BE2C (cell line): ENCODE results near the gene ZNF507.

Source experiments
- DNase-seq: peaks from one replicate; pipeline ENCODE4 v3.0.0-alpha.2; 2020
- H3K27me3 ChIP-seq: fragments of 250-450 bp; sonication (Bioruptor Pico); 2 replicates; pipeline ENCODE4 v1.5.1; 2020; ENCODE audit warnings: mild to moderate bottlenecking
- H3K36me3 ChIP-seq: fragments of 250-450 bp; sonication (Bioruptor Pico); 2 replicates; pipeline ENCODE4 v1.5.1; 2020; ENCODE audit warnings: mild to moderate bottlenecking
- H3K4me1 ChIP-seq: fragments of 250-450 bp; sonication (Bioruptor Pico); 2 replicates; pipeline ENCODE4 v1.5.1; 2020
- H3K4me3 ChIP-seq: 2 replicates; pipeline ENCODE4 v1.5.1; 2011; ENCODE audit warnings: low read depth, low read length
- H3K9me3 ChIP-seq: fragments of 250-450 bp; sonication (Bioruptor Pico); 2 replicates; pipeline ENCODE4 v1.5.1; 2020
- TF ChIP-seq, protein P1 (sequence below): IDR thresholded peaks from 2 replicates; pipeline ENCODE4 v1.5.1; 2012; ENCODE audit warnings: mild to moderate bottlenecking, low read depth, low read length

The ZNF507 gene

DNA sequence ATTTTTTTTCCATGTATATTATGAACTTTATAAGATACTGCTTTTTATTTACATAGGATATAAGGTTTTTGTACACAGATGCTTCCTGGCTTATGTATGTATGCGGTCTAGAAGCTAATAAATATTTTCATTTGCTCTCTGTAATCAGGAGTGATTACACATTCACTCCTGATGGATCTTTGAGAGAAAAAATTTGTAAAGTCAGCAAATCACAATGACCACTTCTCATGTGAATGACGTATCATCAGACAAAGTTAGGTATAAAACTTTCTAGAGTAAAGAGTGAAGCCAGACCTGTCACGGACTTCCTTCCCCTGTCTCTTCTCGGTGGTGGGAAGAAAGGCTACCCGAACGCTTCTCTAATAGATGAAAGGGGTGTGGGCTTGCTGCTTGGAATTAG lies 91.3 kb downstream of the ZNF507 start:
- DNase-seq, result no peak
- Histone ChIP-seq H3K36me3 (peaks cover 15% of the 10 kb centered on the region; the same call in 1 of the 2 replicates), H3K4me3 (no peak overlapping the region), H3K27me3 (no peaks in the 10 kb centered on the region), H3K9me3 (no peaks in the 10 kb centered on the region), H3K4me1 (no peaks in the 10 kb centered on the region)
- TF ChIP-seq, protein P1, sequence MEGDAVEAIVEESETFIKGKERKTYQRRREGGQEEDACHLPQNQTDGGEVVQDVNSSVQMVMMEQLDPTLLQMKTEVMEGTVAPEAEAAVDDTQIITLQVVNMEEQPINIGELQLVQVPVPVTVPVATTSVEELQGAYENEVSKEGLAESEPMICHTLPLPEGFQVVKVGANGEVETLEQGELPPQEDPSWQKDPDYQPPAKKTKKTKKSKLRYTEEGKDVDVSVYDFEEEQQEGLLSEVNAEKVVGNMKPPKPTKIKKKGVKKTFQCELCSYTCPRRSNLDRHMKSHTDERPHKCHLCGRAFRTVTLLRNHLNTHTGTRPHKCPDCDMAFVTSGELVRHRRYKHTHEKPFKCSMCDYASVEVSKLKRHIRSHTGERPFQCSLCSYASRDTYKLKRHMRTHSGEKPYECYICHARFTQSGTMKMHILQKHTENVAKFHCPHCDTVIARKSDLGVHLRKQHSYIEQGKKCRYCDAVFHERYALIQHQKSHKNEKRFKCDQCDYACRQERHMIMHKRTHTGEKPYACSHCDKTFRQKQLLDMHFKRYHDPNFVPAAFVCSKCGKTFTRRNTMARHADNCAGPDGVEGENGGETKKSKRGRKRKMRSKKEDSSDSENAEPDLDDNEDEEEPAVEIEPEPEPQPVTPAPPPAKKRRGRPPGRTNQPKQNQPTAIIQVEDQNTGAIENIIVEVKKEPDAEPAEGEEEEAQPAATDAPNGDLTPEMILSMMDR, result no peak

DNA sequence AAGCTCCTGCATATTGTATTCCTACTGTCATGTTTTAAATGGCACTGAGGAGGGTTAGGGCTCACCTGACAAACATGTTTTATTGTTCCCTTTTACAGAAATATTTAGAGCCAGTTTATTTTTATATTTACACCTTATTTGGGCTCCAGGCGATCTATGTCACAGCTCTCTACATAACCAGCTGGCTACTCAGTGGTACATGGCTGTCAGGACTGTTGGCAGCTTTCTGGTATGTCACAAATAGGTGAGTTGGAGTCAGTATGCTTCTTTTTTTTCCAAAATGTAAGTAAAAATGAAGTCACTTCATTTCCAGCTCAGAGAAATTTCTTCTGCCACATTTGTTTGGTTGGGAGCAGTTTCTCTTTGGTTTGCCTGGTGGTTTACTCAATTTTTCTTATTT lies 91.7 kb downstream of the ZNF507 start:
- Histone ChIP-seq H3K9me3 (no peaks in the 10 kb centered on the region), H3K27me3 (no peaks in the 10 kb centered on the region), H3K36me3 (peaks cover 15% of the 10 kb centered on the region; the same call in 1 of the 2 replicates), H3K4me3 (no peak overlapping the region), H3K4me1 (no peaks in the 10 kb centered on the region)
- DNase-seq, result no peak
- TF ChIP-seq, protein P1, result no peak
